ENCODE measurements around the gene GLMP. TPM values are rescaled to one million over a fixed set of nuclear protein-coding genes. Genes with fewer than 3 reads are reported as not detected.

The GLMP gene
- total RNA-seq, 4 donors from 2014 or later, result 34.9 to 84.3 (median 48.3) TPM

GRCh38 chr1:156303241-156303640 is 7.8 kb upstream of the GLMP start:
- TF ChIP-seq CTCF (IDR thresholded peaks at IDR 0.05; ENCODE audit: low read depth), result no peak

DNA sequence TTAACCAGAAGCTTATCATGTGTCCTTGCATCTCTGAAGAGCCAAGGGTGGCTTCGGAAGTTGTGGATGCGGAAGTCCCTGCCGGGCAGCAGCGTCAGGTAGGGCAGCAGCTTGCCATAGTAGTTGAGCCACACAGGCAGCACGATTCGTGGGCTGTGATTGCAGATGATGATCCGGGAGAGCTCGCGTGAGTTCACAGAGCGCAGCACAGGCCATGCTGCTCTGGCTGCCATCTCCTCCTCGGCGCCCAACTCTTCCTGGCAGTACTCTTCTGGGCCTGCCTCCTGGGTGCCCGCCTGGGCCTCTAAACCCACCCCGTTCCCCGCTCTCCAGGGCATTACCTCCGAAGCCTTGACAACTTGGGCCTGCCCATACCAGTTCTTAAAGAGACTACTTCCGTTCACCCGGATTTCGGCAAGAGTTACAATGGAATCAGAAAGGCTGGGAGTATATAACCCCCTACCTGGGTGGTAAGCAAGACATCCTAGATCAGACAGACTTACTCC is 3.4 kb upstream of the GLMP start, which contains the start of gene VHLL:
VHLL (minus strand) TSS at position 456 of the 506 bp plus-strand sequence; CDS start at position 338, 118 bp downstream.
- no peak for TF ChIP-seq CTCF (IDR thresholded peaks at IDR 0.05; ENCODE audit: low read depth)

- no peak for TF ChIP-seq CTCF (IDR thresholded peaks at IDR 0.05; ENCODE audit: low read depth)
Measured at GRCh38 chr1:156293895-156294294, 1.6 kb downstream of the GLMP start.

DNA sequence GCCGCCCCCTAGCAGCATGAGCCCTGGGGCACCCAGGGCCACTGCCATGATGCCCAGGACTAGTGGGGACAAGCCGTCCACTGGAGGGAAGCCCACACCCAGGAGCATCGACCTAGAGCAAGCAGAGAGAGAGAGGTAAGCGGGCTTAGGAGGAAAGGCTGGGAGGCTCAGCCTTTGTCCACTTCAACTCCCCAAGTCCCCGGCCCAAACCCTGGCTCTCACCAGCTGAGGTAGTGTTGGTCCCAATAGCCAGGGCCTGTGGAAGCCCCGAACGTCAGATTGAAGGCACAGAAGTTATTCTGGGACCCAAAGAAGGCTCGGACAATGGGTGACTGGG is 2.4 kb downstream of the GLMP start:
- TF ChIP-seq CTCF (IDR thresholded peaks at IDR 0.05; ENCODE audit: low read depth), result no peak

GRCh38 chr1:156291226-156292061 is 4.0 kb downstream of the GLMP start:
- TF ChIP-seq CTCF (IDR thresholded peaks at IDR 0.05; ENCODE audit: low read depth), result no peak

DNA sequence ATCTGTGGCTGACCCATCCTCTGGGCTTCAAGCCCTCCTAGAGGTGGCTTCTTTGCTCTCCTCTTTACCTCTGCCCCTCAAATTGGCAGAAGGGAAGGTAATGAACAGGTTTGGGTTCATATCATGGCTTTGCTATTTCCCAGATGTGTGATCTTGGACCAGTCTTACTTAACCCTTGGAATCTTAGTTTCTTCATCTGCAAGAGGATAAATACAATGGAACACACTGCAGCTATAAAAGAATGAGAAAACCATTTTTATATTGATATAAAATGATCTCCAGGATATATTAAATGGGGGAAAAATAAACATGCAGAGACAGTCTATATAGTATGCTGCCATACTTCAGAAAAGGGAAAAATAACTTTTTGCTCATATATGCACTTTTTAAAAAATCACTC is 5.6 kb downstream of the GLMP start:
- no peak for TF ChIP-seq CTCF (IDR thresholded peaks at IDR 0.05; ENCODE audit: low read depth)

DNA sequence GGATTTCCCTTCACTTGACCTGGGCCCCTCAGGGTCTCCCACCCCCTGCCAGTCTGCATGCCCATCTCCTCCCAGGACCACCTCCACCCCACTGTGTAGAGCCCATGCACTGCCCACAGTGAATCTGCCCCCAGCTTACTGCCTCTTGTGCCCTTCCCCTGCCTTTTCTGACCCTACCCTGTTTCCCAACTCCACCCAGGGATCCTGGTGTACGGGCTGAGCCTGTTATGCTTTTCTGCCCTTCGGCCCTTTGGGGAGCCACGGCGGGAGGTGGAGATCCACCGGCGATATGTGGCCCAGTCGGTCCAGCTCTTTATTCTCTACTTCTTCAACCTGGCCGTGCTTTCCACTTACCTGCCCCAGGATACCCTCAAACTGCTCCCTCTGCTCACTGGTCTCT is 9.4 kb downstream of the GLMP start:
- no peak for TF ChIP-seq CTCF (IDR thresholded peaks at IDR 0.05; ENCODE audit: low read depth)

Data from subcutaneous adipose tissue (tissue), 4 donors.